Measurements from ENCODE around the gene SCN1A. TPM values are rescaled to one million over a fixed set of nuclear protein-coding genes. Genes with fewer than 3 reads are reported as not detected.
A peak's percentile ranks its signal among the peaks of the same experiment; 100 is the strongest.

Gene SCN1A
- total and polyA plus RNA-seq, 2 of the 13 experiments (the other 11 are each of a cell fraction or from before 2014, with no cell fraction given), result 19.9 to 39.4 TPM

- Histone ChIP-seq H3K4me3 (replicated peaks in 1 of 3; ENCODE audit: insufficient read depth in 1 of 3, low read depth in 2 of 3, low read length in 3 of 3) (no peak overlapping the region), H3K4me1 (ENCODE audit: insufficient read depth, low read length) (no peaks in the 10 kb centered on the region), H3K27ac (ENCODE audit: extremely low read length, insufficient read depth, low read length) (no peak overlapping the region), H4K20me1 (ENCODE audit: insufficient read depth, low read length) (no peaks in the 10 kb centered on the region), H3K9ac (ENCODE audit: insufficient read depth, low read depth, low read length) (no peak overlapping the region), H3K9me3 (ENCODE audit: low read length) (no peaks in the 10 kb centered on the region), H3K36me3 (replicated peaks in 1 of 2; ENCODE audit: control insufficient read depth in 1 of 2, insufficient read depth in 2 of 2, low read length in 2 of 2) (no peaks in the 10 kb centered on the region), H3K79me2 (ENCODE audit: insufficient read depth, low read length) (no peaks in the 10 kb centered on the region), H3K27me3 (ENCODE audit: control insufficient read depth in 1 of 2, insufficient read depth in 2 of 2, low read length in 2 of 2) (no peaks in the 10 kb centered on the region), H3K4me2 (ENCODE audit: low read depth, low read length) (no peak overlapping the region), H2AFZ (ENCODE audit: low read length) (peak overlapping the region; percentile 30)
- FAIRE-seq, result no peak
- in situ Hi-C loops (cut with HindIII; ENCODE audit: extremely low pct_ligation_motif_present, low pct_unique_long_range_greater_than_20kb), result no loop called here
- WGBS (ENCODE audit: low lambda C conversion rate), result 88% methylated on average over 4 of the region's 4 CpGs
- no peak for TF ChIP-seq ZSCAN25 (CRISPR knock-in tag; IDR thresholded peaks at IDR 0.05)
- no peak for TF ChIP-seq HNRNPUL1 (IDR thresholded peaks at IDR 0.05; ENCODE audit: low read depth, low read length)
- no peak for TF ChIP-seq ZNF577 (CRISPR knock-in tag; IDR thresholded peaks at IDR 0.05; ENCODE audit: borderline replicate concordance, low read depth)
- no peak for TF ChIP-seq MTF2 (CRISPR knock-in tag; IDR thresholded peaks at IDR 0.05; ENCODE audit: borderline replicate concordance)
- no peak for TF ChIP-seq ZNF598 (CRISPR knock-in tag; IDR thresholded peaks at IDR 0.05; ENCODE audit: borderline replicate concordance)
- ATAC-seq, result no peak
- ChIA-PET POLR2A (no interaction called here), CTCF (ENCODE audit: low intra/inter-chr PET ratio, low total read pairs) (no interaction called here)
- intact Hi-C loops (cut with micrococcal nuclease; ENCODE audit: unreplicated experiment), result no loop called here
- DNase-seq (ENCODE audit: low spot score), result no peak
- no TSS peak for BruUV-seq (replicated peaks)
Observed at GRCh38 chr2:166115589-166115988, 12.2 kb downstream of the SCN1A start.

GRCh38 chr2:166112193-166112605, 15.6 kb downstream of the SCN1A start:
- Histone ChIP-seq H2AFZ (ENCODE audit: low read length) (no peak overlapping the region), H3K27me3 (ENCODE audit: control insufficient read depth in 1 of 2, insufficient read depth in 2 of 2, low read length in 2 of 2) (no peaks in the 10 kb centered on the region), H3K9ac (ENCODE audit: insufficient read depth, low read depth, low read length) (no peak overlapping the region), H3K9me3 (ENCODE audit: low read length) (no peaks in the 10 kb centered on the region), H3K4me2 (ENCODE audit: low read depth, low read length) (no peak overlapping the region), H3K36me3 (replicated peaks in 1 of 2; ENCODE audit: control insufficient read depth in 1 of 2, insufficient read depth in 2 of 2, low read length in 2 of 2) (no peaks in the 10 kb centered on the region), H3K27ac (ENCODE audit: extremely low read length, insufficient read depth, low read length) (no peak overlapping the region), H3K4me1 (ENCODE audit: insufficient read depth, low read length) (no peaks in the 10 kb centered on the region), H4K20me1 (ENCODE audit: insufficient read depth, low read length) (no peaks in the 10 kb centered on the region), H3K4me3 (replicated peaks in 1 of 3; ENCODE audit: insufficient read depth in 1 of 3, low read depth in 2 of 3, low read length in 3 of 3) (no peak overlapping the region), H3K79me2 (ENCODE audit: insufficient read depth, low read length) (no peaks in the 10 kb centered on the region)
- CTCF ChIA-PET (ENCODE audit: low intra/inter-chr PET ratio, low total read pairs), result no interaction called here
- ATAC-seq, result no peak
- POLR2A ChIA-PET, result no interaction called here
- in situ Hi-C loops (cut with HindIII; ENCODE audit: extremely low pct_ligation_motif_present, low pct_unique_long_range_greater_than_20kb) (no loop called here), intact Hi-C loops (cut with micrococcal nuclease; ENCODE audit: unreplicated experiment) (no loop called here)
- BruUV-seq (replicated peaks), result no TSS peak
- 96% methylated on average over 1 of the region's 1 CpG for WGBS (ENCODE audit: low lambda C conversion rate)
- FAIRE-seq, result no peak
- no peak for DNase-seq (ENCODE audit: low spot score)
- TF ChIP-seq ZNF550 (CRISPR knock-in tag; IDR thresholded peaks at IDR 0.05; ENCODE audit: borderline replicate concordance) (no peak), MEIS2 (CRISPR knock-in tag; IDR thresholded peaks at IDR 0.05) (no peak)
